CD4-positive, alpha-beta T cell (primary cell): ENCODE data around the gene CD79B. TPM values are rescaled to one million over a fixed set of nuclear protein-coding genes. Genes with fewer than 3 reads are reported as not detected.
"Not testable (repeated sequence)": the region's sequence is repeated elsewhere in the genome, so short reads cannot be mapped to it uniquely, and the experiment has no call there.

Experiments
- ATAC-seq: fragments of 200-7000 bp; cut with Tn5 transposase; one replicate; pipeline ENCODE4 v1.10.0; 2022; ENCODE audit warnings: mild to moderate bottlenecking; ENCODE audit not compliant: poor library complexity
- CTCF ChIA-PET: fragments of 350-600 bp; sonication (Branson Sonifier 250); formaldehyde crosslinking; loops from one replicate; lab custom pipeline; 2021; ENCODE audit warnings: antibody characterized with exemption, inconsistent platforms; lab: Charles Lee
- POLR2A ChIA-PET: fragments of 350-600 bp; sonication (Branson Sonifier 250); formaldehyde crosslinking; loops from one replicate; lab custom pipeline; 2021; ENCODE audit warnings: antibody characterized with exemption, inconsistent platforms; lab: Charles Lee
- DNase-seq, 14 experiments: peaks; one replicate each; pipeline ENCODE4 v3.0.0-alpha.2; 2013 to 2020; ENCODE audit warnings: mixed read lengths in 2 of 14
- H3K27ac ChIP-seq, 2 donors: one replicate each; pipeline versions ENCODE4 v1.5.1 to v1.7.0; 2013; ENCODE audit warnings: low read length in 2 of 2, low read depth in 1 of 2, mild to moderate bottlenecking in 1 of 2
- H3K27me3 ChIP-seq, 2 experiments: 1 replicate in 1 of 2; 2 replicates in 1 of 2; pipeline versions ENCODE4 v1.6.1 to v1.7.0; 2013; ENCODE audit warnings: low read length in 2 of 2, control low read depth in 1 of 2, mild to moderate bottlenecking in 1 of 2, moderate library complexity in 1 of 2; ENCODE audit not compliant: insufficient read depth in 2 of 2, control insufficient read depth in 1 of 2
- H3K36me3 ChIP-seq: one replicate; pipeline ENCODE4 v1.6.1; 2013; ENCODE audit warnings: low read length, control low read depth; ENCODE audit not compliant: insufficient read depth
- H3K4me1 ChIP-seq: one replicate; pipeline ENCODE4 v1.6.1; 2013; ENCODE audit warnings: low read length, control low read depth; ENCODE audit not compliant: insufficient read depth
- H3K4me3 ChIP-seq: one replicate; pipeline ENCODE4 v1.5.1; 2013; ENCODE audit warnings: mild to moderate bottlenecking, low read length, moderate library complexity
- H3K9me3 ChIP-seq, 2 experiments: 1 replicate in 1 of 2; 2 replicates in 1 of 2; pipeline versions ENCODE4 v1.6.1 to v1.7.0; 2013; ENCODE audit warnings: low read length in 2 of 2, mild to moderate bottlenecking in 2 of 2, control low read depth in 1 of 2, moderate library complexity in 1 of 2; ENCODE audit not compliant: control insufficient read depth in 1 of 2, insufficient read depth in 1 of 2
- H3K27ac Mint-ChIP-seq: one replicate; pipeline ENCODE4 v1.8.0; 2020; ENCODE audit warnings: mixed read lengths
- H3K27me3 Mint-ChIP-seq: one replicate; pipeline ENCODE4 v1.8.0; 2021; ENCODE audit warnings: mixed read lengths
- H3K36me3 Mint-ChIP-seq: one replicate; pipeline ENCODE4 v1.8.0; 2021; ENCODE audit warnings: low read depth, mixed read lengths
- H3K4me1 Mint-ChIP-seq: one replicate; pipeline ENCODE4 v1.8.0; 2021; ENCODE audit warnings: low read depth, mixed read lengths
- H3K4me3 Mint-ChIP-seq: one replicate; pipeline ENCODE4 v1.8.0; 2020; ENCODE audit warnings: mild to moderate bottlenecking, mixed read lengths
- H3K9me3 Mint-ChIP-seq: one replicate; pipeline ENCODE4 v1.8.0; 2020; ENCODE audit warnings: mixed read lengths
- intact Hi-C, 2 experiments: fragments of 100-400 bp; cut with DNase I in 1 of 2; cut with micrococcal nuclease in 1 of 2; formaldehyde crosslinking; loops; one replicate each; pipeline versions ENCODE4 v1.15.1 to v1.9.0; 2023 to 2025; cut with DNase I, micrococcal nuclease
- total RNA-seq, 174 experiments: library from RNA in 2 of 174; stranded (reverse) in 2 of 174; gene quantifications; one replicate each; pipeline ENCODE4 v1.2.3 and lab custom pipeline; 2021 to 2026
- TF ChIP-seq, protein P1 (sequence below): fragments of 200-600 bp; IDR thresholded peaks from one replicate; pipeline ENCODE4 v1.8.0; 2022; ENCODE audit warnings: antibody characterized with exemption, mild to moderate bottlenecking

The CD79B gene
- total RNA-seq, 2 experiments from 2014 or later: 5.3 to 5.5 TPM

DNA sequence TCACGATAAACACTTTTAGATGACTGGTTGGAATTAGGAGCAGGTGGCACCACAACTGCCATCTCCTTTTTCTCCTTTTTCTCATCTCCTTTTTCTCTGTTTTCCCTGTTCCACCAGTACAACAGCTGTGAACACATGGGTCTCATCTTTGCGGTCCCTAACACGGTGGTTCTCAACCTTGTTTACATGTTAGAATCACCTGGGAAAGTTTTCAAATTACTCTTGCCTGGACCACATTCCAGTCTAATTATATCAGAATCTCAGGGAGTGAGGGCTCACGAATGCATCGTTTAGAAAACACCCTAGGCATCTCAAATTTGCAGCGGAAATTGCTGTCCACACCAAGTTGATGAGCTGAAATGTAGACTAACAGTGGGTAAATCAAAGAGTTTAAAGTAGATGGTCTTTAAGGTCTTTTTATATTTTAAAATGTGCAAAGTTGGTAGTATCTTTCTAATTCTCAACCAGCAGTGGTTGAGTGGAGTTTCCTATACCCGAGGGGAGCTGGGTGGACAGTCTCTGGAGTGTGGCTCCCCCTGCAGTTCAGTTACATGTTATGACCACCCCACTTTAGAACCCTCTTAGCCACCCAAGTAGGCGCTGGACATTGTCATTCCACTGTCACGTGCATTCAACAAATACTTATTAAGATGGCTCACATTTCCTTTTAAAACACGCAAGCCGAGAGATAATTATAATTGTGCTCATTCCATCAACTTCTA, 39.7 kb downstream of the CD79B start:
- H3K36me3 ChIP-seq, ATAC-seq, H3K27me3 Mint-ChIP-seq, H3K4me1 Mint-ChIP-seq, H3K4me3 Mint-ChIP-seq, H3K27ac Mint-ChIP-seq, H3K27ac ChIP-seq, H3K9me3 Mint-ChIP-seq, H3K9me3 ChIP-seq, H3K27me3 ChIP-seq, DNase-seq, H3K4me3 ChIP-seq, POLR2A ChIA-PET, H3K36me3 Mint-ChIP-seq, CTCF ChIA-PET, H3K4me1 ChIP-seq, intact Hi-C loops: not testable (repeated sequence)

- H3K27me3 Mint-ChIP-seq, intact Hi-C loops, H3K36me3 Mint-ChIP-seq, H3K27ac ChIP-seq, H3K4me3 Mint-ChIP-seq, POLR2A ChIA-PET, H3K27ac Mint-ChIP-seq, H3K4me1 ChIP-seq, H3K9me3 Mint-ChIP-seq, H3K4me3 ChIP-seq, H3K9me3 ChIP-seq, H3K27me3 ChIP-seq, H3K36me3 ChIP-seq, H3K4me1 Mint-ChIP-seq: not testable (repeated sequence)
- ATAC-seq (peak; percentile 76), DNase-seq (peak in 3 of 14 experiments; percentile 31 to 52 (median 36))
- CTCF ChIA-PET: interaction anchor here (0.7 kb wide), 1 partner anchor 23 kb away, joined by 3 read pairs; no protein-coding TSS in a partner anchor
- TF ChIP-seq, protein P1, sequence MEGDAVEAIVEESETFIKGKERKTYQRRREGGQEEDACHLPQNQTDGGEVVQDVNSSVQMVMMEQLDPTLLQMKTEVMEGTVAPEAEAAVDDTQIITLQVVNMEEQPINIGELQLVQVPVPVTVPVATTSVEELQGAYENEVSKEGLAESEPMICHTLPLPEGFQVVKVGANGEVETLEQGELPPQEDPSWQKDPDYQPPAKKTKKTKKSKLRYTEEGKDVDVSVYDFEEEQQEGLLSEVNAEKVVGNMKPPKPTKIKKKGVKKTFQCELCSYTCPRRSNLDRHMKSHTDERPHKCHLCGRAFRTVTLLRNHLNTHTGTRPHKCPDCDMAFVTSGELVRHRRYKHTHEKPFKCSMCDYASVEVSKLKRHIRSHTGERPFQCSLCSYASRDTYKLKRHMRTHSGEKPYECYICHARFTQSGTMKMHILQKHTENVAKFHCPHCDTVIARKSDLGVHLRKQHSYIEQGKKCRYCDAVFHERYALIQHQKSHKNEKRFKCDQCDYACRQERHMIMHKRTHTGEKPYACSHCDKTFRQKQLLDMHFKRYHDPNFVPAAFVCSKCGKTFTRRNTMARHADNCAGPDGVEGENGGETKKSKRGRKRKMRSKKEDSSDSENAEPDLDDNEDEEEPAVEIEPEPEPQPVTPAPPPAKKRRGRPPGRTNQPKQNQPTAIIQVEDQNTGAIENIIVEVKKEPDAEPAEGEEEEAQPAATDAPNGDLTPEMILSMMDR: peak; percentile 61
Observed at GRCh38 chr17:63889026-63889848, 42.9 kb downstream of the CD79B start.

DNA sequence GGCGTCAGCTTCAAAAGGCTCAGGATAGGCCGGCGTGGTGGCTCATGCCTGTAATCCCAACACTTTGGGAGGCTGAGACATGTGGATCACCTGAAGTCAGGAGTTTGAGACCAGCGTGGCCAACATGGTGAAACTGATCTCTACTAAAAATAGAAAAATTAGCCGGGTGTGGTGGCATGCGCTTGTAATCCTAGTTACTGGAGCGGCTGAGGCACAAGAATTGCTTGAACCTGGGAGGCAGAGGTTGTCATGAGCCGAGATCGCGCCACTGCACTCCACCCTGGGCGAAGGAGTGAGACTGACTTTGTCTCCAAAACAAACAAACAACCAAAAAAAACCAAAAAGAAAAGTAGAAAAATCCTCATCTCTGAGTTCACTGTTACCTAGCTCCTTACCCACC, 47.0 kb downstream of the CD79B start:
- H3K4me3 ChIP-seq, H3K27ac Mint-ChIP-seq, H3K4me1 Mint-ChIP-seq, intact Hi-C loops, H3K4me1 ChIP-seq, H3K4me3 Mint-ChIP-seq, CTCF ChIA-PET, H3K27me3 Mint-ChIP-seq, H3K27me3 ChIP-seq, H3K9me3 ChIP-seq, H3K27ac ChIP-seq, POLR2A ChIA-PET, ATAC-seq, H3K36me3 ChIP-seq, H3K36me3 Mint-ChIP-seq, DNase-seq, H3K9me3 Mint-ChIP-seq: not testable (repeated sequence)

GRCh38 chr17:63882626-63883126, 49.5 kb downstream of the CD79B start:
- H3K27me3 ChIP-seq, H3K4me1 Mint-ChIP-seq, H3K4me3 Mint-ChIP-seq, POLR2A ChIA-PET, H3K4me1 ChIP-seq, H3K27me3 Mint-ChIP-seq, H3K9me3 ChIP-seq, ATAC-seq, H3K36me3 Mint-ChIP-seq, H3K4me3 ChIP-seq, H3K27ac ChIP-seq, H3K36me3 ChIP-seq, intact Hi-C loops, H3K9me3 Mint-ChIP-seq, DNase-seq, H3K27ac Mint-ChIP-seq: not testable (repeated sequence)
- CTCF ChIA-PET: interaction anchor here (0.7 to 1.1 kb wide), 3 partner anchors 20 to 44 kb away, joined by 3 read pairs; no protein-coding TSS in a partner anchor
